Measurements from ENCODE around the gene SYCE1L.
"Not testable (repeated sequence)": the region's sequence is repeated elsewhere in the genome, so short reads cannot be mapped to it uniquely, and the experiment has no call there.

Gene SYCE1L

GRCh38 chr16:77199211-77199610 is at the start of gene SYCE1L:
SYCE1L (plus strand) TSS chr16:77199408; CDS start chr16:77199452, 44 bp downstream.
- DNase-seq = no peak

- DNase-seq = no peak
Observed at GRCh38 chr16:77157346-77158058, 41.7 kb upstream of the SYCE1L start.

- DNase-seq = no peak
Observed at GRCh38 chr16:77158293-77158692, 40.9 kb upstream of the SYCE1L start.

- no peak for DNase-seq
Observed at GRCh38 chr16:77165006-77165405, 34.2 kb upstream of the SYCE1L start.

- DNase-seq = not testable (repeated sequence)
Observed at GRCh38 chr16:77165536-77166236, 33.5 kb upstream of the SYCE1L start.

- DNase-seq = no peak
Observed at GRCh38 chr16:77166726-77167125, 32.5 kb upstream of the SYCE1L start.

- DNase-seq = no peak
Observed at GRCh38 chr16:77168901-77169300, 30.3 kb upstream of the SYCE1L start.

GRCh38 chr16:77169650-77170236 is 29.5 kb upstream of the SYCE1L start:
- peak in 1 of 2 donors; percentile 39 for DNase-seq

GRCh38 chr16:77170805-77171204 is 28.4 kb upstream of the SYCE1L start:
- no peak for DNase-seq

GRCh38 chr16:77171745-77172635 is 27.2 kb upstream of the SYCE1L start:
- DNase-seq = peak in 1 of 2 donors; percentile 58

- no peak for DNase-seq
Observed at GRCh38 chr16:77172951-77173350, 26.3 kb upstream of the SYCE1L start.

GRCh38 chr16:77183137-77183536 is 16.1 kb upstream of the SYCE1L start:
- no peak for DNase-seq

GRCh38 chr16:77186298-77186697 is 12.9 kb upstream of the SYCE1L start:
- not testable (repeated sequence) for DNase-seq

GRCh38 chr16:77190190-77190477 is 9.1 kb upstream of the SYCE1L start:
- no peak for DNase-seq

GRCh38 chr16:77190478-77191258 is 8.5 kb upstream of the SYCE1L start, which contains the start of gene MON1B:
MON1B (plus strand) TSS chr16:77191190; CDS start chr16:77191486, 296 bp downstream.
- peak; percentile 97 for DNase-seq

- DNase-seq = peak; percentile 35 to 50
Observed at GRCh38 chr16:77191259-77191969, 7.8 kb upstream of the SYCE1L start.

- DNase-seq = no peak
Observed at GRCh38 chr16:77193377-77193776, 5.8 kb upstream of the SYCE1L start.

- no peak for DNase-seq
Observed at GRCh38 chr16:77194295-77195231, 4.6 kb upstream of the SYCE1L start.

- DNase-seq = no peak
Observed at GRCh38 chr16:77195411-77195810, 3.8 kb upstream of the SYCE1L start.

GRCh38 chr16:77197747-77198146 is 1.5 kb upstream of the SYCE1L start:
- no peak for DNase-seq

Data from CD4-positive, alpha-beta T cell treated with Interleukin-4 for 1 hour (primary cell).